Measurements from ENCODE around the gene RNU7-1.

GRCh38 chr12:6919588-6919987 lies 24.0 kb upstream of the RNU7-1 start:
- TF ChIP-seq EZH2phosphoT487 (conservative IDR thresholded peaks at IDR 0.05; ENCODE audit: low read length) (no peak), CTCF (IDR thresholded peaks at IDR 0.05; ENCODE audit: insufficient read depth, low read length, poor library complexity, severe bottlenecking) (no peak)
